Liver (tissue), 9 donors: ENCODE measurements around the gene NCBP2. TPM values are rescaled to one million over a fixed set of nuclear protein-coding genes. Genes with fewer than 3 reads are reported as not detected.

Source experiments
- DNase-seq: peaks from one replicate; pipeline ENCODE4 v3.0.0-alpha.2; 2017; ENCODE audit warnings: low spot score
- H3K27ac ChIP-seq, 2 donors: one replicate each; pipeline ENCODE4 v1.7.0; 2013; ENCODE audit warnings: inconsistent platforms in 2 of 2, low read length in 2 of 2, control low read depth in 1 of 2, low read depth in 1 of 2, mild to moderate bottlenecking in 1 of 2
- H3K27me3 ChIP-seq, 4 donors: one replicate each; pipeline versions ENCODE4 v1.6.1 to v1.7.0; 2013; ENCODE audit warnings: low read length in 3 of 4, inconsistent platforms in 1 of 4, mild to moderate bottlenecking in 1 of 4, moderate library complexity in 1 of 4; ENCODE audit not compliant: control insufficient read depth in 4 of 4, insufficient read depth in 4 of 4
- H3K36me3 ChIP-seq, 4 donors: one replicate each; pipeline versions ENCODE4 v1.6.1 to v1.7.0; 2013; ENCODE audit warnings: low read length in 3 of 4, mild to moderate bottlenecking in 3 of 4, low read depth in 1 of 4, moderate library complexity in 1 of 4; ENCODE audit not compliant: control insufficient read depth in 4 of 4, insufficient read depth in 3 of 4
- H3K4me1 ChIP-seq, 4 donors: one replicate each; pipeline versions ENCODE4 v1.6.1 to v1.7.0; 2013; ENCODE audit warnings: low read length in 3 of 4, mild to moderate bottlenecking in 3 of 4, moderate library complexity in 1 of 4; ENCODE audit not compliant: control insufficient read depth in 4 of 4, insufficient read depth in 4 of 4
- H3K4me3 ChIP-seq, 3 donors: one replicate each; pipeline versions ENCODE4 v1.6.1 to v1.7.0; 2013; ENCODE audit warnings: low read length in 3 of 3, control low read depth in 1 of 3, low read depth in 1 of 3, mild to moderate bottlenecking in 1 of 3
- H3K9ac ChIP-seq, 2 donors: one replicate each; pipeline ENCODE4 v1.7.0; 2013; ENCODE audit warnings: low read length in 2 of 2, mild to moderate bottlenecking in 2 of 2, moderate library complexity in 2 of 2, control low read depth in 1 of 2, low read depth in 1 of 2
- H3K9me3 ChIP-seq, 4 donors: one replicate each; pipeline versions ENCODE4 v1.6.1 to v1.7.0; 2013; ENCODE audit warnings: low read length in 3 of 4; ENCODE audit not compliant: control insufficient read depth in 4 of 4
- EGR1 ChIP-seq, 2 donors: IDR thresholded peaks; 2 replicates each; pipeline ENCODE4 v1.6.1; 2016 to 2018; ENCODE audit warnings: antibody characterized with exemption in 2 of 2, low read depth in 2 of 2
- FOXA1 ChIP-seq: IDR thresholded peaks from 2 replicates; pipeline ENCODE4 v1.6.1; 2016; ENCODE audit warnings: antibody characterized with exemption
- FOXA2 ChIP-seq: IDR thresholded peaks from 2 replicates; pipeline ENCODE4 v1.6.1; 2016; ENCODE audit warnings: antibody characterized with exemption
- GABPA ChIP-seq, 2 donors: IDR thresholded peaks in 1 of 2; conservative IDR thresholded peaks in 1 of 2; 2 replicates each; pipeline ENCODE4 v1.6.1; 2016; ENCODE audit warnings: antibody characterized with exemption in 2 of 2, mild to moderate bottlenecking in 1 of 2, moderate library complexity in 1 of 2
- HNF4A ChIP-seq, 2 donors: conservative IDR thresholded peaks; 2 replicates each; pipeline ENCODE4 v1.6.1; 2016; ENCODE audit warnings: antibody characterized with exemption in 2 of 2, mild to moderate bottlenecking in 2 of 2
- JUND ChIP-seq, 2 donors: IDR thresholded peaks; 2 replicates each; pipeline ENCODE4 v1.6.1; 2016; ENCODE audit warnings: antibody characterized with exemption in 2 of 2
- NR2F2 ChIP-seq: IDR thresholded peaks from 2 replicates; pipeline ENCODE4 v1.6.1; 2016; ENCODE audit warnings: antibody characterized with exemption
- RAD21 ChIP-seq, 2 donors: IDR thresholded peaks; 2 replicates each; pipeline ENCODE4 v1.6.1; 2016; ENCODE audit warnings: antibody characterized with exemption in 2 of 2, mild to moderate bottlenecking in 2 of 2
- RXRA ChIP-seq, 2 donors: IDR thresholded peaks; 2 replicates each; pipeline ENCODE4 v1.6.1; 2017 to 2018; ENCODE audit warnings: antibody characterized with exemption in 2 of 2, mild to moderate bottlenecking in 1 of 2
- SP1 ChIP-seq: IDR thresholded peaks from 2 replicates; pipeline ENCODE4 v1.6.1; 2018; ENCODE audit warnings: antibody characterized with exemption, mild to moderate bottlenecking
- TAF1 ChIP-seq: conservative IDR thresholded peaks from 2 replicates; pipeline ENCODE4 v1.6.1; 2016; ENCODE audit warnings: antibody characterized with exemption, mild to moderate bottlenecking
- YY1 ChIP-seq: IDR thresholded peaks from 2 replicates; pipeline ENCODE4 v1.6.1; 2016; ENCODE audit warnings: antibody characterized with exemption, mild to moderate bottlenecking
- WGBS: extraction: QIAGEN DNeasy Blood & Tissue Kit; methylation state at CpG from one replicate; pipeline ENCODE4 v1.1.7; 2013; 5-methylcytosine and 5-hydroxymethylcytosine counted together
- polyA plus RNA-seq, 2 donors: library from polyadenylated mRNA; stranded (reverse) in 1 of 2; unstranded in 1 of 2; fragments of 200-250 nt in 1 of 2; fragments of >200 nt in 1 of 2; fragmentation: Nextera tagmentation in 1 of 2; extraction: Ambion mirVana in 1 of 2; gene quantifications; one replicate each; pipeline versions ENCODE4 v1.2.1 to v1.2.3, GENCODE V29; 2013 to 2015
- total RNA-seq, 2 donors: library from RNA; depleted of rRNA; stranded (reverse); fragments of >200 nt; gene quantifications; one replicate each; pipeline ENCODE4 v1.2.3, GENCODE V29; 2014
- TF ChIP-seq, protein P1 (sequence below): IDR thresholded peaks from 2 replicates; pipeline ENCODE4 v1.6.1; 2016; ENCODE audit warnings: antibody characterized with exemption, mild to moderate bottlenecking
- TF ChIP-seq, protein P2 (sequence below): IDR thresholded peaks from 2 replicates; pipeline ENCODE4 v1.6.1; 2016; ENCODE audit warnings: antibody characterized with exemption
- TF ChIP-seq, protein P3 (sequence below): IDR thresholded peaks from 2 replicates; pipeline ENCODE4 v1.6.1; 2016; ENCODE audit warnings: antibody characterized with exemption
- TF ChIP-seq, protein P4 (sequence below): IDR thresholded peaks from 2 replicates; pipeline ENCODE4 v1.6.1; 2016; ENCODE audit warnings: antibody characterized with exemption
- TF ChIP-seq, protein P5 (sequence below): fragments of 150-350 bp; IDR thresholded peaks from 2 replicates; pipeline ENCODE4 v1.5.1; 2017; ENCODE audit warnings: improper control_type of control experiment, low read depth, low read length; ENCODE audit not compliant: missing input control
- donor health status: healthy.
- donor health status: healthy.
- donor health status: healthy.
- donor health status: healthy.
- donor health status: healthy.

The NCBP2 gene
- total and polyA plus RNA-seq, 4 donors: 16.2 to 19.2 (median 18.1) TPM

DNA sequence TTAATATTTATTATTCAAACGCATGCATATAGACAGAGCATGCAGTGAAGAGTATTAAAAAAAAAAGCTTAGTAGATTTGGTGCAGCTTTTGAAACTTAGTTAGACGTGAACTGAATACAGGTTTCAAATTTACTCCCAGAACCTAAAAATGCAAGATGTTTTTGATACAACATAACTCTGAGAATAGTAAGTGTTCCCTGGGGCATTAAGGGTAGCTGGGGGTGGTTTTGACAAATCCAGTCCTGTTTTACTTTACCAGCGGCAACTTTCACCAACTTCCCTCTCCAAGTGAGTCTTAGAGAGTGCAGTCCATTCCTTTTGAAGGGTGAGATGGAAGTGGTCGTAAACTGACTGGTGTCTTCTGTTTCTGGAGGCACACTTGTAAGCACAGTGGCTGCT lies 11.2 kb downstream of the NCBP2 start:
- WGBS: 95% methylated on average over 4 of the region's 4 CpGs
- H3K36me3 ChIP-seq: peaks cover 6 to 54% (median 40%) of the 10 kb centered on the region in 4 donors
- H3K27ac ChIP-seq: no peak overlapping the region
- DNase-seq: no peak
- TF ChIP-seq YY1 (no peak), GABPA (IDR thresholded peaks at IDR 0.05 in 1 of 2, conservative IDR thresholded peaks at IDR 0.05 in 1 of 2) (no peak), NR2F2 (no peak)
- TF ChIP-seq, protein P1, sequence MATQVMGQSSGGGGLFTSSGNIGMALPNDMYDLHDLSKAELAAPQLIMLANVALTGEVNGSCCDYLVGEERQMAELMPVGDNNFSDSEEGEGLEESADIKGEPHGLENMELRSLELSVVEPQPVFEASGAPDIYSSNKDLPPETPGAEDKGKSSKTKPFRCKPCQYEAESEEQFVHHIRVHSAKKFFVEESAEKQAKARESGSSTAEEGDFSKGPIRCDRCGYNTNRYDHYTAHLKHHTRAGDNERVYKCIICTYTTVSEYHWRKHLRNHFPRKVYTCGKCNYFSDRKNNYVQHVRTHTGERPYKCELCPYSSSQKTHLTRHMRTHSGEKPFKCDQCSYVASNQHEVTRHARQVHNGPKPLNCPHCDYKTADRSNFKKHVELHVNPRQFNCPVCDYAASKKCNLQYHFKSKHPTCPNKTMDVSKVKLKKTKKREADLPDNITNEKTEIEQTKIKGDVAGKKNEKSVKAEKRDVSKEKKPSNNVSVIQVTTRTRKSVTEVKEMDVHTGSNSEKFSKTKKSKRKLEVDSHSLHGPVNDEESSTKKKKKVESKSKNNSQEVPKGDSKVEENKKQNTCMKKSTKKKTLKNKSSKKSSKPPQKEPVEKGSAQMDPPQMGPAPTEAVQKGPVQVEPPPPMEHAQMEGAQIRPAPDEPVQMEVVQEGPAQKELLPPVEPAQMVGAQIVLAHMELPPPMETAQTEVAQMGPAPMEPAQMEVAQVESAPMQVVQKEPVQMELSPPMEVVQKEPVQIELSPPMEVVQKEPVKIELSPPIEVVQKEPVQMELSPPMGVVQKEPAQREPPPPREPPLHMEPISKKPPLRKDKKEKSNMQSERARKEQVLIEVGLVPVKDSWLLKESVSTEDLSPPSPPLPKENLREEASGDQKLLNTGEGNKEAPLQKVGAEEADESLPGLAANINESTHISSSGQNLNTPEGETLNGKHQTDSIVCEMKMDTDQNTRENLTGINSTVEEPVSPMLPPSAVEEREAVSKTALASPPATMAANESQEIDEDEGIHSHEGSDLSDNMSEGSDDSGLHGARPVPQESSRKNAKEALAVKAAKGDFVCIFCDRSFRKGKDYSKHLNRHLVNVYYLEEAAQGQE: no peak
- TF ChIP-seq, protein P2, sequence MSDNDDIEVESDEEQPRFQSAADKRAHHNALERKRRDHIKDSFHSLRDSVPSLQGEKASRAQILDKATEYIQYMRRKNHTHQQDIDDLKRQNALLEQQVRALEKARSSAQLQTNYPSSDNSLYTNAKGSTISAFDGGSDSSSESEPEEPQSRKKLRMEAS: no peak
- TF ChIP-seq, protein P3, sequence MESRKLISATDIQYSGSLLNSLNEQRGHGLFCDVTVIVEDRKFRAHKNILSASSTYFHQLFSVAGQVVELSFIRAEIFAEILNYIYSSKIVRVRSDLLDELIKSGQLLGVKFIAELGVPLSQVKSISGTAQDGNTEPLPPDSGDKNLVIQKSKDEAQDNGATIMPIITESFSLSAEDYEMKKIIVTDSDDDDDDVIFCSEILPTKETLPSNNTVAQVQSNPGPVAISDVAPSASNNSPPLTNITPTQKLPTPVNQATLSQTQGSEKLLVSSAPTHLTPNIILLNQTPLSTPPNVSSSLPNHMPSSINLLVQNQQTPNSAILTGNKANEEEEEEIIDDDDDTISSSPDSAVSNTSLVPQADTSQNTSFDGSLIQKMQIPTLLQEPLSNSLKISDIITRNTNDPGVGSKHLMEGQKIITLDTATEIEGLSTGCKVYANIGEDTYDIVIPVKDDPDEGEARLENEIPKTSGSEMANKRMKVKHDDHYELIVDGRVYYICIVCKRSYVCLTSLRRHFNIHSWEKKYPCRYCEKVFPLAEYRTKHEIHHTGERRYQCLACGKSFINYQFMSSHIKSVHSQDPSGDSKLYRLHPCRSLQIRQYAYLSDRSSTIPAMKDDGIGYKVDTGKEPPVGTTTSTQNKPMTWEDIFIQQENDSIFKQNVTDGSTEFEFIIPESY: no peak
- H3K9me3 ChIP-seq: no peaks in the 10 kb centered on the region
- H3K27me3 ChIP-seq: no peaks in the 10 kb centered on the region
- H3K4me3 ChIP-seq: no peak overlapping the region
- no peaks in the 10 kb centered on the region for H3K4me1 ChIP-seq
- H3K9ac ChIP-seq: no peak overlapping the region

DNA sequence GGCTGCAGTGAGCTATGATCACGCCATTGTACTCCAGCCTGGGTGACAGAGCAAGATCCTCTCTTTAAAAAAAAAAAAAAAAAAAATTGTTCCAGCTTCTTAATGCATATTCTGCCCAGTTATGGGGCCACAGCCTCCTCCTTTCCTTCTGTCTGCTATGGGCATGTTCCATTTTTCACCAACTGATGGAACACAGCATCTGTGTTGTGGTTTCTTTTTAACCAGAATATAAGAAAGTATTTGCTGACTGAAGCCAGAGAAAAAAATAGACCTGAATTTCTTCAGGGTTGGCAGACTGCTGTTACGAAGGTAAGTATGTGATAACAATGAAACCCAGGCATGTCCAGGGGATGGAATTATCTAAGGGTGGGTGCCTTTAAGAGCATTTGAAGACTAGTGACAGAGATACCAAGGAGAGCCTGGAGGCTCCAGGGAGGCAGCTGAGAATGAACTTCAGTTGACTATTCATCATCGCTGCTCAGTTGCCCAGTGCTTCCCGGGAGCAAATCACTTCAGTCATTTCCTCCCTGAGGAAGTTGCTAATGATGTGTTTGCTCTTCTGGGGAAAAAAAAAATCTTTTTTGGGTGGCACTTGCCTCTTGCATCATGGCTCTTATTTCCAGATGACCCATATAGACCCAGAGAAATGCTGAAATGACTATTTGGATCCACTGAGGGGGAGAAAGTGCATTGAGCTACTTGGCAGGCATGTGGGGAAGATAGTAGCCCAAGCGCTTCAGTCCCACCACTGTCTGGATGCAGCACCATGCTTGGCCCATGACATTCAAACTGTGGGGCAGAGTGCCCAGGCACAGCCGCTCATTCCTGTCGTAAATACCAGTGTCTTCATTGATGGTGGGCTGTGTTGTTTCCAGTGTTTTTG lies 14.5 kb downstream of the NCBP2 start:
- Histone ChIP-seq H3K36me3 (peaks cover 2 to 30% (median 21%) of the 10 kb centered on the region in 4 donors), H3K9me3 (no peaks in the 10 kb centered on the region), H3K9ac (no peak overlapping the region), H3K4me1 (no peaks in the 10 kb centered on the region), H3K27ac (no peak overlapping the region), H3K4me3 (no peak overlapping the region), H3K27me3 (no peaks in the 10 kb centered on the region)
- 93% methylated on average over 7 of the region's 7 CpGs for WGBS
- DNase-seq: no peak
- TF ChIP-seq, protein P4, sequence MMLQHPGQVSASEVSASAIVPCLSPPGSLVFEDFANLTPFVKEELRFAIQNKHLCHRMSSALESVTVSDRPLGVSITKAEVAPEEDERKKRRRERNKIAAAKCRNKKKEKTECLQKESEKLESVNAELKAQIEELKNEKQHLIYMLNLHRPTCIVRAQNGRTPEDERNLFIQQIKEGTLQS: no peak
- TF ChIP-seq, protein P5, sequence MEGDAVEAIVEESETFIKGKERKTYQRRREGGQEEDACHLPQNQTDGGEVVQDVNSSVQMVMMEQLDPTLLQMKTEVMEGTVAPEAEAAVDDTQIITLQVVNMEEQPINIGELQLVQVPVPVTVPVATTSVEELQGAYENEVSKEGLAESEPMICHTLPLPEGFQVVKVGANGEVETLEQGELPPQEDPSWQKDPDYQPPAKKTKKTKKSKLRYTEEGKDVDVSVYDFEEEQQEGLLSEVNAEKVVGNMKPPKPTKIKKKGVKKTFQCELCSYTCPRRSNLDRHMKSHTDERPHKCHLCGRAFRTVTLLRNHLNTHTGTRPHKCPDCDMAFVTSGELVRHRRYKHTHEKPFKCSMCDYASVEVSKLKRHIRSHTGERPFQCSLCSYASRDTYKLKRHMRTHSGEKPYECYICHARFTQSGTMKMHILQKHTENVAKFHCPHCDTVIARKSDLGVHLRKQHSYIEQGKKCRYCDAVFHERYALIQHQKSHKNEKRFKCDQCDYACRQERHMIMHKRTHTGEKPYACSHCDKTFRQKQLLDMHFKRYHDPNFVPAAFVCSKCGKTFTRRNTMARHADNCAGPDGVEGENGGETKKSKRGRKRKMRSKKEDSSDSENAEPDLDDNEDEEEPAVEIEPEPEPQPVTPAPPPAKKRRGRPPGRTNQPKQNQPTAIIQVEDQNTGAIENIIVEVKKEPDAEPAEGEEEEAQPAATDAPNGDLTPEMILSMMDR: no peak
- TF ChIP-seq TAF1 (no peak), RXRA (IDR thresholded peaks at IDR 0.05) (no peak), NR2F2 (no peak), FOXA1 (no peak), GABPA (IDR thresholded peaks at IDR 0.05 in 1 of 2, conservative IDR thresholded peaks at IDR 0.05 in 1 of 2) (no peak), JUND (IDR thresholded peaks at IDR 0.05) (no peak), HNF4A (conservative IDR thresholded peaks at IDR 0.05) (no peak), EGR1 (IDR thresholded peaks at IDR 0.05; ENCODE audit: low read depth in 2 of 2) (no peak), FOXA2 (no peak), RAD21 (IDR thresholded peaks at IDR 0.05) (no peak), YY1 (no peak), SP1 (no peak)
- TF ChIP-seq, protein P3: no peak
- TF ChIP-seq, protein P1: no peak
